Measurements from ENCODE around the gene SUSD5. TPM values are rescaled to one million over a fixed set of nuclear protein-coding genes. Genes with fewer than 3 reads are reported as not detected.
"Not testable (repeated sequence)": the region's sequence is repeated elsewhere in the genome, so short reads cannot be mapped to it uniquely, and the experiment has no call there.

The SUSD5 gene
- total and polyA plus RNA-seq, 2 donors = 2.2 to 3.0 TPM

- DNase-seq (ENCODE audit: extremely low spot score) = no peak
- Histone ChIP-seq H3K27ac (ENCODE audit: low read depth) (no peak overlapping the region), H3K4me1 (ENCODE audit: insufficient read depth) (no peaks in the 10 kb centered on the region), H3K4me3 (ENCODE audit: low read depth, low read length) (no peak overlapping the region), H3K36me3 (ENCODE audit: insufficient read depth) (no peaks in the 10 kb centered on the region)
- WGBS = 91% methylated on average over 4 of the region's 4 CpGs
Observed at GRCh38 chr3:33159234-33159633, 59.4 kb downstream of the SUSD5 start.

GRCh38 chr3:33155301-33155700, 63.3 kb downstream of the SUSD5 start:
- 77% methylated on average over 3 of the region's 3 CpGs for WGBS
- Histone ChIP-seq H3K4me1 (ENCODE audit: insufficient read depth) (no peaks in the 10 kb centered on the region), H3K36me3 (ENCODE audit: insufficient read depth) (no peaks in the 10 kb centered on the region), H3K4me3 (ENCODE audit: low read depth, low read length) (no peak overlapping the region), H3K27ac (ENCODE audit: low read depth) (no peak overlapping the region)
- no peak for DNase-seq (ENCODE audit: extremely low spot score)

- Histone ChIP-seq H3K27ac (ENCODE audit: low read depth) (no peak overlapping the region), H3K4me1 (ENCODE audit: insufficient read depth) (no peaks in the 10 kb centered on the region), H3K4me3 (ENCODE audit: low read depth, low read length) (no peak overlapping the region), H3K36me3 (ENCODE audit: insufficient read depth) (no peaks in the 10 kb centered on the region)
- WGBS = 89% methylated on average over 4 of the region's 4 CpGs
- no peak for DNase-seq (ENCODE audit: extremely low spot score)
Observed at GRCh38 chr3:33153782-33154181, 64.8 kb downstream of the SUSD5 start.

- no peaks in the 10 kb centered on the region for H3K4me1 ChIP-seq (ENCODE audit: insufficient read depth)
- 94% methylated on average over 19 of the region's 19 CpGs for WGBS
- no peak for DNase-seq (ENCODE audit: extremely low spot score)
- no peak overlapping the region for H3K4me3 ChIP-seq (ENCODE audit: low read depth, low read length)
- H3K27ac ChIP-seq (ENCODE audit: low read depth) = no peak overlapping the region
- no peaks in the 10 kb centered on the region for H3K36me3 ChIP-seq (ENCODE audit: insufficient read depth)
Observed at GRCh38 chr3:33152363-33153360, 65.9 kb downstream of the SUSD5 start.

GRCh38 chr3:33149342-33149741, 69.3 kb downstream of the SUSD5 start:
- Histone ChIP-seq H3K36me3 (ENCODE audit: insufficient read depth) (no peaks in the 10 kb centered on the region), H3K4me3 (ENCODE audit: low read depth, low read length) (no peak overlapping the region), H3K27ac (ENCODE audit: low read depth) (no peak overlapping the region), H3K4me1 (ENCODE audit: insufficient read depth) (no peaks in the 10 kb centered on the region)
- DNase-seq (ENCODE audit: extremely low spot score) = no peak
- WGBS = 74% methylated on average over 5 of the region's 6 CpGs

GRCh38 chr3:33146791-33147445, 71.7 kb downstream of the SUSD5 start:
- no peaks in the 10 kb centered on the region for H3K4me1 ChIP-seq (ENCODE audit: insufficient read depth)
- no peak overlapping the region for H3K4me3 ChIP-seq (ENCODE audit: low read depth, low read length)
- 59% methylated on average over 8 of the region's 8 CpGs for WGBS
- H3K27ac ChIP-seq (ENCODE audit: low read depth) = no peak overlapping the region
- H3K36me3 ChIP-seq (ENCODE audit: insufficient read depth) = peaks cover 6% of the 10 kb centered on the region
- DNase-seq (ENCODE audit: extremely low spot score) = no peak

- Histone ChIP-seq H3K36me3 (ENCODE audit: insufficient read depth) (peaks cover 6% of the 10 kb centered on the region), H3K4me3 (ENCODE audit: low read depth, low read length) (no peak overlapping the region), H3K4me1 (ENCODE audit: insufficient read depth) (no peaks in the 10 kb centered on the region), H3K27ac (ENCODE audit: low read depth) (no peak overlapping the region)
- no peak for DNase-seq (ENCODE audit: extremely low spot score)
- 90% methylated on average over 9 of the region's 9 CpGs for WGBS
Observed at GRCh38 chr3:33145901-33146580, 72.6 kb downstream of the SUSD5 start.

- Histone ChIP-seq H3K4me3 (ENCODE audit: low read depth, low read length) (no peak overlapping the region), H3K27ac (ENCODE audit: low read depth) (no peak overlapping the region), H3K4me1 (ENCODE audit: insufficient read depth) (no peaks in the 10 kb centered on the region), H3K36me3 (ENCODE audit: insufficient read depth) (peaks cover 6% of the 10 kb centered on the region)
- DNase-seq (ENCODE audit: extremely low spot score) = no peak
- 95% methylated on average over 16 of the region's 16 CpGs for WGBS
Observed at GRCh38 chr3:33145221-33145900, 73.2 kb downstream of the SUSD5 start.

- no peak for DNase-seq (ENCODE audit: extremely low spot score)
- 26% methylated on average over 1 of the region's 1 CpG for WGBS
- no peaks in the 10 kb centered on the region for H3K4me1 ChIP-seq (ENCODE audit: insufficient read depth)
- H3K4me3 ChIP-seq (ENCODE audit: low read depth, low read length) = no peak overlapping the region
- no peak overlapping the region for H3K27ac ChIP-seq (ENCODE audit: low read depth)
- peaks cover 6% of the 10 kb centered on the region for H3K36me3 ChIP-seq (ENCODE audit: insufficient read depth)
Observed at GRCh38 chr3:33144433-33144832, 74.2 kb downstream of the SUSD5 start.

GRCh38 chr3:33141006-33141405, 77.6 kb downstream of the SUSD5 start:
- Histone ChIP-seq H3K4me1 (ENCODE audit: insufficient read depth) (no peaks in the 10 kb centered on the region), H3K36me3 (ENCODE audit: insufficient read depth) (peaks cover 10% of the 10 kb centered on the region), H3K27ac (ENCODE audit: low read depth) (no peak overlapping the region), H3K4me3 (ENCODE audit: low read depth, low read length) (no peak overlapping the region)
- DNase-seq (ENCODE audit: extremely low spot score) = no peak
- WGBS = 87% methylated on average over 3 of the region's 3 CpGs

- no peaks in the 10 kb centered on the region for H3K4me1 ChIP-seq (ENCODE audit: insufficient read depth)
- peaks cover 10% of the 10 kb centered on the region for H3K36me3 ChIP-seq (ENCODE audit: insufficient read depth)
- no peak overlapping the region for H3K27ac ChIP-seq (ENCODE audit: low read depth)
- no peak overlapping the region for H3K4me3 ChIP-seq (ENCODE audit: low read depth, low read length)
- 28% methylated on average over 2 of the region's 2 CpGs for WGBS
- DNase-seq (ENCODE audit: extremely low spot score) = no peak
Observed at GRCh38 chr3:33139996-33140395, 78.6 kb downstream of the SUSD5 start.

- WGBS = 95% methylated on average over 8 of the region's 8 CpGs
- DNase-seq (ENCODE audit: extremely low spot score); H3K4me3 ChIP-seq (ENCODE audit: low read depth, low read length); H3K27ac ChIP-seq (ENCODE audit: low read depth); H3K4me1 ChIP-seq (ENCODE audit: insufficient read depth); H3K36me3 ChIP-seq (ENCODE audit: insufficient read depth): not testable (repeated sequence)
Observed at GRCh38 chr3:33139006-33139623, 79.5 kb downstream of the SUSD5 start.

GRCh38 chr3:33137691-33138090, 80.9 kb downstream of the SUSD5 start:
- H3K36me3 ChIP-seq (ENCODE audit: insufficient read depth) = peaks cover 10% of the 10 kb centered on the region
- WGBS = 82% methylated on average over 1 of the region's 1 CpG
- H3K27ac ChIP-seq (ENCODE audit: low read depth) = no peak overlapping the region

More at GRCh38 chr3:33137691-33138090, 80.9 kb downstream of the SUSD5 start:
- no peak overlapping the region for H3K4me3 ChIP-seq (ENCODE audit: low read depth, low read length)
- H3K4me1 ChIP-seq (ENCODE audit: insufficient read depth) = no peaks in the 10 kb centered on the region
- DNase-seq (ENCODE audit: extremely low spot score) = no peak

All from urinary bladder (tissue), 4 donors.